GM19324 (cell line): ENCODE data around the gene CCDC92.
"Not testable (repeated sequence)": the region's sequence is repeated elsewhere in the genome, so short reads cannot be mapped to it uniquely, and the experiment has no call there.

Source experiments
- ATAC-seq: cut with Tn5 transposase; IDR thresholded peaks from one replicate; pipeline ENCODE4 v1.9.1; 2021; ENCODE audit warnings: mild to moderate bottlenecking, moderate library complexity; ENCODE audit not compliant: unreplicated experiment, low FRiP score

Gene CCDC92

DNA sequence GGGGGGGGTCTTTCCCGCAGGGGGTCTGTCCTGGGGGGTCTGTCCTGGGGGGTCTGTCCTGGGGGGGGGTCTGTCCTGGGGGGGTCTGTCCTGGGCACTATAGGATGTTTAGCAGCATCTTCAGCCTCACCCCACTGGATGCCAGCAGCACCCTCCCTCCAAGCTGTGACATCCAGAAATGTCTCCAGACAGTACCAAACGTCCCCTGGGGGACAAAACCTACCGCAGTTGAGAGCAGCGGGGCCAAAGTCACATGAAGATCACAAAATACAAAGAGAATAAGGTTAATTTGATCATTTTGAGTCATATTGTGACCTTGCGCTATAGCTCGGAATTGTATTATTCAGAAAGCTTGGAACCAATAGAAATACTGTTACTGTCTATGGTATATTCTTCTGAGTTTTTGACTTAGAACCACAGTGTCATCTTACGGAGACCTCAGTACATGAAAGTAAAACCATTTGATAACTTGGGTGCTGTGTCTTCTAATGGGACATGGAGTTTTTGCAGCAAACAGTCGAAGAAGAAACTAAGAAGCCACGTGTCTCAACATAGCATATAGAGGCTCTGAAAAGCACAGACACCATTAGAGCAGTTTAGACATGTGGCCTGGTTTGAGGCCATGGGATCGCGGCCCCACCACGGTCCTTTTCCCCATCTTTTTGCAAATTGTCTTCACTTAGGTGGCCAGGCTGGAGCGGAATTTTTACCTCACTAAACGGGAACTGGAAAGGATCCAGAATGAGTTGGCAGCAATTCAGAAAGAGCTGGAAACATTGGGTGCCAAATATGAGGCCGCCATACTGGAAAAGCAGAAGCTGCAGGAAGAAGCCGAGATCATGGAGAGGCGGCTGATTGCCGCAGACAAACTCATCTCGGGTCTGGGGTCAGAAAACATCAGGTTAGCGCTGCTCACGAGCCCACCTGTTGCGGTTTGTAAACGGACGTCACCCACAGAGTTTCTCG, 59.9 kb downstream of the CCDC92 start:
- ATAC-seq: no peak

DNA sequence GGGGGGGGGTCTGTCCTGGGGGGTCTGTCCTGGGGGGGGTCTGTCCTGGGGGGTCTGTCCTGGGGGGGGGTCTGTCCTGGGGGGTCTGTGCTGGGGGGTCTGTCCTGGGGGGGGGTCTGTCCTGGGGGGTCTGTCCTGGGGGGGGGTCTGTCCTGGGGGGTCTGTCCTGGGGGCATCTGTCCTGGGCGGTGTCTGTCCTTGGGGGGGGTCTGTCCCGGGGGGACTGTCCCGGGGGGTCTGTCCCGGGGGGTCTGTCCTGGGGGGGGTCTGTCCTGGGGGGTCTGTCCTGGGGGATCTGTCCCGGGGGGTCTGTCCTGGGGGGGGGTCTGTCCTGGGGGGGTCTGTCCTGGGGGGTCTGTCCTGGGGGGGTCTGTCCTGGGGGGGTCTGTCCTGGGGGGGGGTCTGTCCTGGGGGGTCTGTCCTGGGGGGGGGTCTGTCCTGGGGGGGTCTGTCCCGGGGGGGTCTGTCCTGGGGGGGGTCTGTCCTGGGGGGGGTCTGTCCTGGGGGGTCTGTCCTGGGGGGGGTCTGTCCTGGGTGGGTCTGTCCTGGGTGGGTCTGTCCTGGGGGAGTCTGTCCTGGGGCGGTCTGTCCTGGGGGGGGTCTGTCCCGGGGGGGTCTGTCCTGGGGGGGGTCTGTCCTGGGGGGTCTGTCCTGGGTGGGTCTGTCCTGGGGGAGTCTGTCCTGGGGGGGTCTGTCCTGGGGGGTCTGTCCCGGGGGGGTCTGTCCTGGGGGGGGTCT, 60.8 kb downstream of the CCDC92 start:
- ATAC-seq: not testable (repeated sequence)

DNA sequence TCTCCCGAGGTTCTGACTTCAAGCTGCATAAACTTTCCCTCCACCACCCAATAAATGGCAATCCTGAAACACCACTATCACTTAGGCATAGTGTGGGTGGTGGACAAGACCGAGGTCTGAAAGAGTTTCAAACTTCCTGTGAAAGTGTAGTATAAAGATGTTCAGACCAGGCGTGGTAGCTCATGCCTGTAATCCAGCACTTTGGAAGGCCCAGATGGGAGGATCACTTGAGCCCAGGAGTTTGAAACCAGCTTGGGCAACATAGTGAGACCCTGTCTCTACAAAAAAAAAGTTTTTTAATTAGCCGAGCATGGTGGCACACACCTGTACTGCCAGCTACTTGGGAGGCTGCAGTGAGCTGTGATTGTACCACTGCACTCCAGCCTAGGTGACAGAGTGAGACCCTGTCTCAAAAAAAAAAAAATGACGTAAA, 61.9 kb downstream of the CCDC92 start:
- ATAC-seq: no peak

DNA sequence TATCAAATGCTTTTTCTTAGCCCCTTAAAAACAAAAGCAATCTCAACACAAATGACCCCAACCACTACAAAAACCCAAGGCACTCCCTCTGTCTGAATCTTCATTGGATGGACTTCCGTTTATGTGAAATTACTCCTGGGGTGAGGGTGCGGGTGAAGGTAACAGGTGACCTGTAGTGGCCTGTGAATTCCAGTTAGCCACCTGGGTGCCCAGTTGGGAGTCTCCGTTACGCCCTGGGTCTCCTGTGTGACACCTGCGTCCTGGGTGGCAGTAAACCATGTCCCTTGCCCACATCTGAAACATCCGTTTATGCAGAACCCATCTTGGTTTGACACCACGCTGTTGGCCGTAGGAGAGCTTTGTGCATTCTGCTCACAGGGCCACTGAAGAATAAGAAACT, 62.6 kb downstream of the CCDC92 start:
- no peak for ATAC-seq

DNA sequence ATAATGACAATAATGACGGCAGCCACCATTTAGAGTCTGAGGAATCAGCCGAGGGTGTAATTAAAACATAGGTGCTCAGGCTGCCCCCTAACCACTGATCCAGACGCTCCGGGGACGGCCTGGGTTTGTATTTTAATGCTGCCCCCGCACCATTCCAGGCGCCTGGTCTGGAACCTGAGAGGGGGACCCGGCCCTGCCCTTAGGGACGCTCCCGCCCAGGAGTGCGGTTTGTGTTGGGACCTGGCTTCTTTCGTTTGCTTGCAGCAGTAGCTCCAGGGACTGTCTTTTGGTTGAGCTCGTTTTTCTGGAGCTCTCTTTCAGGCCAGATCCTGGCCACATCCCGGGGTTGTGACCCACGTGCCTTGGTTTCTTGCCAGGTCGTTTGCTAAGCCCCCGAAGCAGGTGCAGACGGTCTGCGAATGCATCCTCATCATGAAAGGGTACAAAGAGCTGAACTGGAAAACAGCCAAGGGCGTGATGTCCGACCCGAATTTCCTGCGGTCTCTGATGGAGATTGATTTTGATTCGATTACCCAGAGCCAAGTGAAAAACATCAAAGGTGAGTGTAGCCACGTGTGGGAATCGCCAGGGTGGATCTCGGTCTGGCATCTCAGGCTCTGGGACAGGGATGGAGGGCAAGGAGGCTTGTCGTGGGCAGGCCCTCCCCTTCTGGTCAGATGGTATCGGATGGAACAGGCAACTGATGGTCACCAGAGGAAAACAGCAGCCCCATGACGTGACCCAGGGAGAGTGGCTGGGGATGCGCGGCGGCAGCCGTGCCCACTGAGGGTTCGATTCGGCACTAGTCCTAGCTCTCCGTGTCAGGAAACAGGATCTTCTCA, 63.5 kb downstream of the CCDC92 start:
- no peak for ATAC-seq

DNA sequence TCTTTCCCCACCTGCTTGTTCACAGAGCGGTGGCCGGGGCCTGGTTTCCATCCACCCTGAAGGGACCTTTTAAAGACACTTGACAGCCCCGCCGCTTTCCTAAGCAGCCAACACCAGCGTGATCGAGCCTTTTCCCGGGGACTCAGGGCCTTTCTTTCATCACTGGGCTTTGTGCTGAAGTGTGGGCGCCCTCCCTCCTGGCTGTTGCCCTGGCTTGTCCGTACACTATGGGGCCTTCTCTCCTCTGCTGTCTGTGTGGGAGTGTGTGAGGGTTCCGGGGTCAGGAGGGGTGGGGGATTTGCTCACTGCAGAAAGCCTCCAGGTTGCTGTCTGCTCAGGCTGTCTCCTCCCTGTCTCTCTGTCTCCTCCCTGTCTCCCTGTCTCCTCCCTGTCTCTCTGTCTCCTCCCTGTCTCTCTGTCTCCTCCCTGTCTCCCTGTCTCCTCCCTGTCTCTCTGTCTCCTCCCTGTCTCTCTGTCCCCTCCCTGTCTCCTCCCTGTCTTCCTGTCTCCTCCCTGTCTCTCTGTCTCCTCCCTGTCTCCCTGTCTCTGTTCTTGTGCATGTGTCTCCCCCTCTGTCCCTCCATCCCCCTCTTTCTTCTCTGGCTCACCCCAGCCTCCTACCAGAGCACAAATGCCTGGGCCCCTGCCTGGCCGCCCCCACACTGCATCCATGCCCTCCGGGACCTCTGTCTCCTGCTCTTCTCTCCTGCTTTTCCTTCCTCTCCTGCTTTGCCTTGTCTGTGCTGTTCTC, 64.7 kb downstream of the CCDC92 start:
- no peak for ATAC-seq

DNA sequence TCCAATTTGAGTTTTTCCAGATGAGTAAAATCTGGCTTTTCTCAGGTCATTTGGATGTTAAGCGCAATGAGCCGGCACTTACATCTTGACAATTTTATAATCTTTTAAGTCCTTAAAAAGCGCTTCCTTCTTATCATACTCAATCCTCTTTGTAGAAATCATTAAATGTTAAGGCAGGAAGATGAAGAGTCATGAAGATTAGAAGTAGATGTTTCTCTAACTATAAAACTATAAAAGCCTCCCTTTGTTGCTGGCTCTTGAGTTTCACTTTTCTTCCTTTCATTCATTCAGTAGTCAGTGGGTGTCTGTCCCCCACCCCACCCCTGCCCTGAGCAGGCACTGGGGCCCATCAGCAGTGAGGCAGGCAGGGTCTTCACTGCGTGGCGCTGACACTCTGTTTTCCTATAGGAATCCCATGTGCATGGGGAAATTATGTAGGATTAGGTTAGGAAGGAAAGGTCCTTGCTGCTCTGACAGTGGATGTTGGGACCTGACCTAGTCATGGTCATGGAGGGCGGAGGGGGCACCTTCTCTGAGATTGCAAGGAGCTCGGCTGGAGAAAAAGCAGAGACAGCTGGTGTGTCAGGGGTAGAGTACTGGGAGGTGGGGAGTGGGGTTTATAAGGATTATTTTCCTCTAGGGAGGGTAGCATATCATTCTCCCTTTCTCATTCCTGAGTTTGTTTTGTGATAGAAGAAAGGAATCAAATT, 65.8 kb downstream of the CCDC92 start:
- no peak for ATAC-seq

DNA sequence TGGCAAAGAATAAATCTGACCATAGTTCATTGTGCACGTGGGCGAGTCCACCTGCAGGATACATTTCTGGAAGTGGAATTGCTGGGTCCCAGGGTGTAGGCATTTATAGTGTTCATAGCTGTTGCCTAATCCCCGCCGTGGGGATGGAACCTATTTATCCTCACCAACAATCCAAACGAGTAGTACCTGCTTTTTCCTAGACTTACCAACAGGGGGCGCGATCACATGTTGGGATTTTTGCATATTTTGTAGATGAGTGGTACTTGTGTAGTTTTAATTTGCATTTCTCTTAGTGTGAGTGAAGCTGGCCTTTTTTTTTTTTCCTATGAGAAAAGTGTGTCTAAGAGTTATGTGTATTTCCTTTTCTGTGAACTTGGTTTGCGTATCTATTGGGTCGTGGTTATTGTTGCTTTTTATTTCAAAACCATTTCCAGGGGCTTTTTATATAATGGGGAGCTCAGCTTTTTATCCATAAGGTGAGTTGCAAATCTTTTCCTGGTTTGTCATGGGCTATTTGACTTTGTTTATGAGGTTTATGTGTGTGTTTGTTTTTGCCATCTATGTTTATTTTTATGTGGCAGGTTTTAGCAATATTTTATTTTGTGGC, 67.2 kb downstream of the CCDC92 start:
- no peak for ATAC-seq

DNA sequence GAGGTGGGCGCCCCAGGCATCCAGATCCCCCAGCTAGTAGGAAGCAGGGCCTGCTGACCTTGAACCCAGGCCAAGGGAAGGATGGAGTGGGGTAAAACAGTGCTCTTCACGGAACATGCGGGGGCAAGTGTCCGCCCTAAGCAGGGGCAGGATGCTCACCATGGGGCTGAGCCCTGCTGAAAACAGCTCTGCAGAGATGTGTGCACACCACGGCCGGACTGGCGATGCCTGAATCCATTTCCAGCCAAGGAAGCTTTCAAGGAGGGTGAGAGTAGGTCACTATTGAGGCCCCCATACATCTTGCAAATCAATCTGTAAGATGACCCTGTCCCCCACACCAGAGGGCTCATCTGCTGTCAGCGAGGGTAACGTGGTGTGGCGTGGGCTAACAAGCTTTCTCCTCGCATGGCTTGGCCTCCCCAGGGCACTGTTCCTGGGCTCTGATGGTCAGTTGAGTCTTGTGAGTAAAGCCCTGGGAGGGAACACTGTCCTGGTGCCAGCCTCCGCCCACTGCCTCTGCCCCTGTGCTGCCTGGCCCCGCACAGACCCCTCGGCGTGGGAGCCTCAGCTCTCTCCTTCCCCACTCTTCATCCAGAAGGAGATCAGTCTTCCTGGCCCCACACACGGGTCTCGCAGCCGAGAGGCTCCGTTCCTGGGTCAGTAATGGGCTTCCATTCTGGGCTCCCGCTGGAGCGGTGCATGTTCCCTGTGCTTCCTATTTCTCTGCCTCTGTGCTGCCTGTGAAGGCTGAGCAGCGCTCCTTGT, 69.1 kb downstream of the CCDC92 start:
- no peak for ATAC-seq

DNA sequence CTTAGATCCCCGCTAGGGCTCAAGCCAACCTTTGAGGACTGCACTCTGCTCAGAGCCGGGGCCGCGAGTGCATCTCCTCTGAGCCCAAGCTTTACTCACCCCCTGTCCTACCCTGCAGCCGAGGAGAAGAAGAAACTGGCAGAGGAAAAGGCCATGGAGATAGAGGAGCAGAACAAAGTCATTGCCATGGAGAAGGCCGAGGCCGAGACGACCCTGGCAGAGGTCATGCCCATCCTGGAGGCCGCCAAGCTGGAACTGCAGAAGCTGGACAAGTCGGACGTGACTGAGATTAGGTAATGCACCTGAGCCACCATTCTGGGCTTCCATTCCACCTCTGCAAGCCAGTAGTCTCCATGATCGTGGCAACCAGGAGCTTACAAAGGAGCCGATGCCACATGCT, 69.8 kb downstream of the CCDC92 start:
- no peak for ATAC-seq

DNA sequence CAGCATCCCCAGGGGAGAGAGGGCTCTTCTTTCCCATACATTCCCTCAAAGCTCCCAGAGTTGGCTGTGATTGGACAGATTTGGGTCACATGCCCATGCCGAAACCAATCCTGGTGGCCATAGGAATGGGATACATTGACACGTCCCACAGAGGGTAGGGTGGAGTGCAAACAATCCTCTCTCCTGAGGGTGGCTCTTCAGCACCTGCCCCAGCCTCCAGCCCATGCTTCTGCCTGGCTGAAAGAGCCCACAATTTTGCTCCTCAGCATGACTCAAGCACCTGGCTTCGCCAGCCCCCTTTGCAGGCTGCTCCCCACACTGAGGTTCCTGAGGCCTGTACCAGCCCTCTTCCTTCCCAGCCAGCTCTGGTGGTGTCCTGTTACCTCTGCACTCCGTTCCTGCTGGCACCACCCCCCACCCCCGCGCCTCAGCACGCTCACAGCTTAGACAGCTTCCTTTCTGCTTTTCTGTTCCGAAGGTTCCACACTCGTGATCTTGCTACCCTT, 71.7 kb downstream of the CCDC92 start:
- no peak for ATAC-seq

DNA sequence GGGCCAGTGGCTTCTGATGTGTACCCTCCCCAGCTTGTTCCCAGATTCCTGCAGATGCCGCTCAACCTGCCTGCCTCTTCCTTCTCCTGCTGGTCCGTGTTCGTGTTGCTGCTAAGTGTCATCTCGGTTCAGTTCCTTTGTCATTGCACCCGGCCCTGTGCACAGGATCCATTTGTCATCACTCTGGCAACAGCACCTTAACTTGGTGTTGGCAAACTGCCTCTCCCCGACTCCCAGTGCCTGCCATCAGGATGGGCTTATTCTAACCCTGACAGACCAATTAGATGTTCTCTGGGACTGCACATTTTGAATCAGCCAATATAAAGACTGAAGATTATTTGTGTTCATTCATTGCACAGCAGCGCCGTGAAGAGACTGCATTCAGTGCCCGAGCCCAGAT, 73.3 kb downstream of the CCDC92 start:
- ATAC-seq: no peak

DNA sequence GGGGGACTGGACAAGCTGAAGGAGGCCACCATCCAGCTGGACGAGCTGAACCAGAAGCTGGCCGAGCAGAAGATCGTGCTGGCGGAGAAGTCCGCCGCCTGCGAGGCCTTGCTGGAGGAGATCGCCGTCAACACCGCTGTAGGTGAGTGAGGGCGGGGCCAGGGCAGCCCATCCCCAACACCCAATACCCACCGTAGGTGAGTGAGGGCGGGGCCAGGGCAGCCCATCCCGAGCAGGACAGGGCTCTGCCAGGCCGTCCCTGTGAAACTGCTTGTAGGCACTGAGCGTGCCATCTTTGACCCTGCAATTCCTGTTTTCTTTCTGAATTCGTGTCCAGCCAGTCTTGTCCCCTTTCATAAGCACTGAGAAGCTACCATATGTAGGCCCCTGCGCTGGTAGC, 74.0 kb downstream of the CCDC92 start:
- ATAC-seq: no peak

DNA sequence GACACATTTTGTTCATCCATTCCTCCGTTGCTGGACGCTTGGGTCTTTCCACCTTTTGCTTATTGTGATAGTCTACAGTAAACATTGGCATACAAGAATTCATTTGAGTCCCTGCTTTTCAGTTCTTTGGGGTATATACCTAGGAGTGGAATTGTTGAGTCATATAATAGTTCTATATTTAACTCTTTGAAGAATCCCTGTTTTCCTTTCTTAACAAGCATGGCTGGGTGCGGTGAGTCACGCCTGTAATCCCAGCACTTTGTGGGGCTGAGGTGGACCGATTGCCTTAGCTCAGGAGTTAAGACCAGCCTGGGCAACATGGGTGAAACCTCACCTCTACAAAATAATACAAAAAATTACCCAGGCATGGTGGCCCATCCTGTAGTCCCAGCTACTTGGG, 75.4 kb downstream of the CCDC92 start:
- no peak for ATAC-seq

DNA sequence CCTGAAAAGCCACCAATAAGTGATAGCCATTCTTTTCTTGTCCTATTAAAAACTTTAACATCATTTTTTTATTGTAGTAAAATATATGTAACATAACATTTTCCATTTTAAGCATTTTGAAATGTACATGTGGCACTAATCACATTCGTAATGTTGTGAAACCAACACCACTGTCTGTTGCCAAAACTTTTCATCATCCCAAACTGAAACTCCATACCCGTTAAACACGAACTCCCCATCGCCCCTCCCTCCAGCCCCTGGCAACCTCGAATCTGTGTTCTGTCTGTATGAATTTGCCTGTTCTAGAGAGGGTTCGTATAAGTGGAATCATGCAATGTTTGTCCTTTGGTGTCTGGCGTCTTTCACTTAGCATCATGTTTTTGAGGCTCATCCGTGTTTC, 75.9 kb downstream of the CCDC92 start:
- no peak for ATAC-seq

DNA sequence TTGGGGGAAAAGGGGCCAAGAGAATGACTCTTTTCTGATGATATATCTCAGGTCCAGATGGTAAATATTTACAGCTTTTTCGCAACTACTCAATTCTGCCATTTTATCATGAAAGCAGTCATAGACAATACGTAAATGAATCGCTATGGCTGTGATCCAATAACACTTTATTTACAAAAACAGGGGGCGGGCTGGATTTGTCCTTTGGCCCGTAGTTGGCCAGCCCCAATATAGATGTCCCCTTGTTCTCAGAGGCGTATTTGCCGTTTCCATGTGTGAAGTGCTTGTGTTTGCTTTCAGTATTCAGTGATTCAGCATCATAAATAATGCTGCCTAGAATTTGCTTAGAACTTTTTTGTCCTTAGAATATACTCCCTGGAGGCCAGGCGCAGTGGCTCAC, 77.2 kb downstream of the CCDC92 start:
- no peak for ATAC-seq

DNA sequence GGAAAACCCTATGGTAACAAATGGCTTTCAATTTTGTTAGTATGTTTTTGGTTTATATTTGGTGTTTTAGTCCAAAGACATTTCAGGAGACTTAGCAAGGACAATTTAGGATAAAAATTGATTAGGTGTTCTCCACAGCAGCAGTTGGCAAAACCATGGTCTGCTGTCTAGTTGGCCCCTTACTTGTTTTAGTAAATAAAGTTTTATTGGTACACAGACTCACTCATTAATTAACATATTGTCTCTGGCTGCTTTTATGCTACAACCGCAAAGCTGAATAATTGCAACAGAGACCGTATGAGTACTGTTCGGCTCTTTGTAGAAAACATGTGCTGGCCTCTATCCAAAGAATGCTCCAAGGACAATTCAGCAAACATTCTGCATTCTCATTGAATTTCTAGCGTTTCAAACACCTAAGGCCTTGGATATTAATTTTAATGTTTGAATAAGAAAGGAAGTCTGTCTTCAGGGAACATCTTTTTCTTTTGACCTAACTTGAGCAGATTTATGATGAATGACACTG, 77.7 kb downstream of the CCDC92 start:
- no peak for ATAC-seq

DNA sequence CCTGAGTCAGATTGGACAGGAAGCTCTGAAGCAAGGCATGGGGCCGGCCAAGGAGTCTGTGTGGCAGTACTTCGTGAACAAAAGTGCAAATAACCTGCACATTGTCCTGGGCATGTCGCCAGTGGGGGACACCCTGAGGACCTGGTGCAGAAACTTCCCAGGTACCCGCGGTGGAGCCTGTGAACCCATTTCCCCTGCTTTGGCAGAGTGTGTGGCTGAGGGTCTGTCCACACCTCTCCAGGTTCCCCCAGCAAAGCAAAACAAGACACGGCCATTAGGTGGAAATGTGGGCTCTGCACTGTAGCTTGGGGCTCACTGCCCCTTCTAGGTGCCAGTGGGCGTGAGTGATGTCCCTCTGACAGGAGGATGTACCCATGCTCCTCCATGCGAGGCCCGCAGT, 79.4 kb downstream of the CCDC92 start:
- ATAC-seq: no peak
